ENCODE data around the gene RERE.

GRCh38 chr1:8846263-8846662, 28.8 kb upstream of the RERE start:
- TF ChIP-seq, protein P1, sequence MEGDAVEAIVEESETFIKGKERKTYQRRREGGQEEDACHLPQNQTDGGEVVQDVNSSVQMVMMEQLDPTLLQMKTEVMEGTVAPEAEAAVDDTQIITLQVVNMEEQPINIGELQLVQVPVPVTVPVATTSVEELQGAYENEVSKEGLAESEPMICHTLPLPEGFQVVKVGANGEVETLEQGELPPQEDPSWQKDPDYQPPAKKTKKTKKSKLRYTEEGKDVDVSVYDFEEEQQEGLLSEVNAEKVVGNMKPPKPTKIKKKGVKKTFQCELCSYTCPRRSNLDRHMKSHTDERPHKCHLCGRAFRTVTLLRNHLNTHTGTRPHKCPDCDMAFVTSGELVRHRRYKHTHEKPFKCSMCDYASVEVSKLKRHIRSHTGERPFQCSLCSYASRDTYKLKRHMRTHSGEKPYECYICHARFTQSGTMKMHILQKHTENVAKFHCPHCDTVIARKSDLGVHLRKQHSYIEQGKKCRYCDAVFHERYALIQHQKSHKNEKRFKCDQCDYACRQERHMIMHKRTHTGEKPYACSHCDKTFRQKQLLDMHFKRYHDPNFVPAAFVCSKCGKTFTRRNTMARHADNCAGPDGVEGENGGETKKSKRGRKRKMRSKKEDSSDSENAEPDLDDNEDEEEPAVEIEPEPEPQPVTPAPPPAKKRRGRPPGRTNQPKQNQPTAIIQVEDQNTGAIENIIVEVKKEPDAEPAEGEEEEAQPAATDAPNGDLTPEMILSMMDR (IDR thresholded peaks at IDR 0.05; ENCODE audit: poor library complexity), result no peak
- TF ChIP-seq EZH2 (IDR thresholded peaks at IDR 0.05; ENCODE audit: borderline replicate concordance), result no peak

Measured in hepatocyte (in vitro differentiated cells).